NCI-H774 (cell line): Measurements from ENCODE around the gene SMARCC1.

Experiments used
- DNase-seq: peaks from one replicate; lab custom pipeline; 2025; lab: John Stamatoyannopoulos, UW

SMARCC1 gene

DNA sequence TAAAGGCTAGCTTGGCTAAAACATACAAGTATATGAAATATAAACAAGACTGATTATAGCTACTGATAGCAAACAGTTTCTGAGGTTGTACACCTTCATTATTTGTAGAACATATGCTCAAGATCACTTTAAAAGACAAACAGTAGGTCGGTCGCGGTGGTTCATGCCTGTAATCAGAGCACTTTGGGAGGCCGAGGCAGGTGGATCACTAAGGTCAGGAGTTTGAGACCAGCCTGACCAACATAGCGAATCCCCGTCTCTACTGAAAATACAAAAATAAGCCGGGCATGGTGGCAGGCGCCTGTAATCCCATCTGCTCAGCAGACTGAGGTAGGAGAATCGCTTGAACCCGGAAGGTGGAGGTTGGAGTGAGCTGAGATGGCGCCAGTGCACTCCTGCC is 80.3 kb downstream of the SMARCC1 start:
- DNase-seq: no peak

DNA sequence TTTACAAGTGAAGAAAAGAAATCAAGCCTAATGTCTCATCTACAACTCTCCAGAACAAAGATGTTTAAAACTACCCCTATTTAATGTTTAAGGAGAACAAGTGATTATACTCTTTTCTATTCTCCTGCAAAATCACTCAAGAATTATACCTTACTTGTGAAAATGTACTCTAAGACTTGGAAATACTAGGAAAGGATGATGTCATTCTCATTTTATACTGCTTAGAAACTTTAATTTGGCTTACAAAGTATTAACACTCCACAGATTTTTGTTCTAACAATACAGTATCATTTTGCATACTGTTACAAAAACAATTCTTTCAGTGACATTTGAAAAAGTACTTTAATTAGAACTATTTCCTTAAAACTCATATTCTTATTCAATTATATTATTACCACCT is 89.5 kb downstream of the SMARCC1 start:
- DNase-seq: no peak

DNA sequence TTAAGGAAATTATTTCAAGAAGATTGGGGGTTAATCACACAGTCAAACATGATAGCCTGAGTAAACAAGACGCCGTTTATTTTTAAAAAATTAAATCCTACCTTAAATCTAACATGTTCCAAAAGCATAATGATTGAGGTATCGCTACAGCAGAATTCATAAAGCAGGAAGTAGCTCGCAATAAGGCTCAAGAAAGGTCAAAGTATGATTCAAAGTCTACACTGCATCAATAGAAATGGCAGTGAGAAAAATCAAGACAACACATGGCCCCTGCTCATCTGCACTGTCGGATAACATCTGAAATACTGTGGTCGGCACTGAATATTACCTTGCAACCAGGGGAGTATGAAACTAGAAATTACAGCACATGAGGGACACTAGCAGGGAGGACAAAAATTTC is 93.2 kb downstream of the SMARCC1 start:
- DNase-seq: no peak

DNA sequence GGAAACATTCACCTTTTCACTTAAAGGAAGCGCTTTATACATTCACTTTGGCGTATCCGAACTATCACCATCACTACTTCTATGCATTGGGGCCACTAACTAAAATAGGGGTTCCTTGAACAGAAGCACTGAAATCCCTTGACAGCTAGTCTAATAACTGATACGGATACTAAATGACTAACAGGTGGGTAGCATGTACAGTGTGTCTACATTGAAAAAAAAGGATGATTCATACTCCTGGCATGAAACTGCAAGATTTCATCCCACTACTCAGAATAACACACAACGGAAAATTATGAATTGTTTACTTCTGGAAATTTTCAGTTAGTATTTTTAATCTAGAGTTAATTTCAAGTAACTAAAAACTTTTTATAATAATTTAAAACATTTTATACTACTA is 96.7 kb downstream of the SMARCC1 start:
- DNase-seq: no peak

DNA sequence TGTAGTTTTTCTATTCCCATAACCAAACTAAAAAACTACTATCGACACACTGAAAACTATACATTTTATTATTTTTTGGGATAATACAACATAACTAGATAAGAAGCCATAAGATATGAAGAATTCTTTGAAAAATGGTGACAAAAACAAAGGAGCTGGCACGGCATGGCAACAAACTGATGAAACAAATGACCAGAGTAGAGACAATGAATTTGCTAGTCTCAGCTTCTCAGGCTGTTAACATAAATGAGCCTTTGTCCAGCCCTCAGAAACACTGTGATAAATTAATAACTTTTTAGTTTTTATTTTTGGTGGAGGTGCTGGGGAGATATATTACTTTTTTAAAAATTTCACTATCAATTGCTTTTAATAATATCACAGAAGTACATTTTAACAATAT is 100.7 kb downstream of the SMARCC1 start:
- no peak for DNase-seq

DNA sequence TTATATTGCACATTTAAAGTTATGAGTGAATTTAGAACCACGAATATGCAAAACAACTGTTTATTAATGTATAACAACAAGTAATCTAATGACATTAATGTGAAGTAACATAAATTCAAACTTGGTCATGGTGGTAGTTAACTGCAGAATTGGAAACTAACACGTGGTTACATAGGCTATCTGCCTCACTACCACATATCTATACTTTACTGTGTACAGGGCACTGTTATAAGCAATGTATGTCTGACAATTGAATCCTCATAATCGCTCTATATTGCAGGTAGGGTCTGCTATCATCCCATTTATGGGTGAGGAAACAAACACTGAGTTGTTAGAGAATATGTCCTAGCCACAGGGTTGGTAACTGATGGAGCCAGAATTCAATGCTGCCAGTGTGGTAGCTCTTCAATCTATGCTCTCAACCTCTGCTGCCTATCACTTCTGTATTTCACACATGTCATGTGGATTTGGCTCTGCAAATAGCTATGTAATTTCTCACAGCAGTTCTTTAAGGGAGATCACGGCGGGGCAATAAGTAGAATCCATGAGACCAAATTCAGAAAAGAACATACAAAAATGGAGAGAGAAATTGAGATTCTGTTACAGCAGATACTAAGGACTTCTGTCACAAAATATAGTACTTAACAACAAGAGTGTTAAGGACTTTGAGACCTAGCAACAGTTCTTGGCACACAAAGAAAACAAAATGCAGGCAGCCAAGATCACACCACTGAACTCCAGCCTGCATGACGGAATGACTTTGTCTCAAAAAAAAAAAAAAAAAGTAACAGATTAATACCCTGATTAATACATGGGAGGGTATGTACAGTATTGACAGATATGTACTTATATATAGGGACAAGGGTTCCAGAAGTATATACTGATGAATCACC is 103.0 kb downstream of the SMARCC1 start:
- no peak for DNase-seq

DNA sequence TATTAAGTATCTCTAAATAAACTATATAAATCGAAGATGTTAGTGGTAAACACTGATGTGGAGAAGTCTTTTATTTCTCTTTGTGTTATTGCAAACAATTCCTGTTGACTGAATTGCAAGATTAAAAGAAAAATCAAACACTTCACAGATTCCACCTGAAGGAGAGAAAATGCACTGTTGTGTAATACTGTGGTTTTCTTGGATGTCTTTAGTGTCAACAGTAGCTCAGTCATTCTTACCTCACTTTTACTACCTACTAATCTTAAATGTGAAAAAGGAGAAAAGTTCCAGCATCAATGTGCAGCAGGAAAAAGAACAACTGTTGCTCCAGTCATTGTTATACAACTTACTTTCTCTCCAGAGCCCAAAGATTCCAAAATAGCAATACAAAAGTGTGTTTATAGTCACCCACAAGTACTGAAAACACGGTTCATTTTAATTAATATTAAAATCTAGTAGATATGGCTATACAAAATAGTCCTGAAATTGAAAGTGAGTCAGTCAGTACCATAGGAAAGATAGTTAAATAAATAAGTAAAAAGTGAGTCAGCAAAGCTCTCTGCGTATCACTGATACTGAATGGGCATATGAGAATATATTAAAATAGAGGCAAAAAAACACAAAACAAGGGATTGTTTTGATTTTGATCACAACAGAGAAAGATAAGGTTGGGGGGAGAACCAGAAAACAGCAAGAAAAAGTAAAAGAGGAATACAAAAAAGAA is 112.5 kb downstream of the SMARCC1 start:
- no peak for DNase-seq

DNA sequence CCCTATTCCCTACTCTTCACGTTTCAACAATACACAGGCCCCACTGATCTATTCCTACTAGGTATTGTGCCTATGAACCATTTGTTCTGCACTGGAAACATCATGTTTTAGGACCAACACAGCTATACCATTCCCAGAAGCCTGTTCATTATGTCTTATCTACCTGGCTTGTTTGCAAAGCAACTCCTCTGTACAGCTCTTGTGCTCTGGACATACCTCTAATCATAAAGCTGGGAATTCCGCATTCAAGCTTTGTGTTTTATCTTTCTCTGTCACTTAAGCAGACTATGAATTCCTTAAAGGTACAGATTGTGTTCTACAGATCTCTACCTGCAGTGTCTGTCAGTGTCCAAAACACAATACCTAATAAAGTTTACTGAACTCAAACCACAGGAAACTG is 115.6 kb downstream of the SMARCC1 start:
- DNase-seq: no peak

DNA sequence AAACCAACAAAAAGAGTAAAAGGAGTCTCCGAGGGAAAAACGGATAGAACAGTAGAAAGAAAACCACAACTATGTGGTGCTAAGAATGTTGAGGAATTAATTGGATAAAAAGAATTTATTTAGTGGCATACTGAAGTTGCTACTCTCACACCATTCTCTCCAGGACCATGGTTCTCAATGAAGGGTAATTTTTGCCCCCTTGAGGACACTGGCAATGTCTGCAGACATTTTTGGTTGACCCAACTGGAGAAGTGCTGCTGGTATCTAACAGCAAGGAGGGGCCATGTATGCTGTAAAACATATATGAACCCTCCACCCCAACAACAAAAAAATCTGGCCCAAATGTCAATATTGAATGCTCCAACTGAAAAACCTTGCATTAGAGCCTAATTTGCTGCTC is 117.2 kb downstream of the SMARCC1 start:
- no peak for DNase-seq

DNA sequence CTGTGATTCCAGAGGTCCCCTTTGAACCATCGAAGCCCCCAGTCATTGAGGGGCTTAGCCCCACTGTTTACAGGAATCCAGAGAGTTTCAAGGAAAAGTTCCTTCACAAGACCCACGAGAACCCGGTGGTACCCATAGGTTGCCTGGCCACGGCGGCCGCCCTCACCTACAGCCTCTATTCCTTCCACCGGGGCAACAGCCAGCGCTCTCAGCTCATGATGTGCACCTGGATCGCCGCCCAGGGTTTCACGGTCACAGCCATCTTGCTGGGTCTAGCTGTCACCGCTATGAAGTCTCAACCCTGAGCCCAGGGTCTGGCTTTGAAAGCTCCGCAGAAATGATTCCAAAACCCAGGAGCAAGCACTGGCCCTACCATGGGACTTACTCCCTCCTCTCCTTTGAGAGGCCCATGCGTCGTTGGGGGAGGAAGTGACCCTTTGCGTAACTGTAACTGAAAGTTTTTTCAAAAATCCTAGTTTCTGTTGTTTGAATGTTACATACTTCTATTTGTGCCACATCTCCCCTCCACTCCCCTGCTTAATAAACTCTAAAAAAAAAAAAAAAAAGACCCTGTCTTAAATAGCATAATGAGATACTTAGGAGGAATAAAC is 118.0 kb downstream of the SMARCC1 start:
- DNase-seq: no peak

DNA sequence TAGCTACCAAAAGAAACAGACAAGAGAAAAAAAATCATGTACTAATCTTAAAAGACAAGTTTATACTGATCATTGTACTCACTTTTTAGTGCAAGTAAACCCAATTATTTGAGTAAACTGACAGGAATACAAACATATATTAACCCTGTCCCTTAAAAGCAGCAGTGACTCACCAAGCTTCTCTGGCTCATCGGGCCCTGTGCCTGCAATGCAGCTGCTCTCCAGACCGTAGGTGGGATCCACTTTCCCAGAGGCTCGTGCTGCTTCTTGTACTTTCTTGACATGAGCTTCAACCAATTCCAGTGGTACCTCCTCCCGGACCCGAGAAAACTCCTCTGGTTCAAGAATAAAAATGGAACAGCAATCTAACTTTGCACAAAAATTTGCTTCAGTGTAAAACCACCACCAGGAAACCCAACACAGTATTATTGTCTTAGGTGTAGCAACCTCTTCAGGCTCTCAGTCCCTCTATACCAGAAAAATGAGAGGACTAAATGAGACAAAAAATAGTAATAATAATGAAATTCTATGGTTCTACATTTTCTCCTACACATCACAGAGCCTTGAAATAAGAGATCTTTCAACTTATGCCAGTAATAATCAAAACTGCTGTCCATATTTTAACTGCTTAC is 120.5 kb downstream of the SMARCC1 start:
- DNase-seq: no peak

DNA sequence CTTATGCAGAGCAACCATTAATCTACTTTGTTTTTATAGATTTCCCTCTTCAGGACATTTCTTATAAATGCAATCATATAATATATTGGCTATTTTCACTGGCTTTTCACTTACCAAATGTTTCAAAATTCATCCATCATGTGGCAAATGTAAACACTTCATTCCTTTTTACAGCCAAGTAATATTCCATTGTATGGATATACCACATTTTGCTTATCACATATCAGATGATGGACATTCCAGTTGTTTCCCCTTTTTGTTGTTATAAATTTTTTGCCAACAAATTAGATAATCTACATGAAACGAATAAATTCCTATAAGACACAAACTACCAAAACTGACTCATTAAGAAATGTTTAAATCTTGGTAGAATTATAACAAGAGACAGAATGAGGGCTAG is 123.2 kb downstream of the SMARCC1 start:
- no peak for DNase-seq

DNA sequence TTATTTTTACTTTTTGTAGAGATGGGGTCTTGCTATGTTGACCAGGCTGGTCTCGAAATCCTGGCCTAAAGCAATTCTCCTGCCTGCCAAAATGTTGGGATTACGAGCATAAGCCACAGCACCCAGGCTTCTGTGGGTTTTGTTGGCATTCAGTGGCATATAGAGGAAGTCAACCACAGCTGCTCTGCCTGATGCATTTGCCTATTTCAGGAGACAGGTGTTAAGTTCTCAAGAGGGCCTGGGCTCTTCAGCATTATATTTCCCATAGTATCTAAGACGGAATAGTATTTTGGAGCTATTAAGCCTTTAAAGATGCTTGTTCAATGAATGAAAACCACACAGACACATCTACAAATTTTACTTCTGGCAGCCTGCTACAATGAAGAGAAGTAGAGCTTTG is 129.6 kb downstream of the SMARCC1 start:
- no peak for DNase-seq

DNA sequence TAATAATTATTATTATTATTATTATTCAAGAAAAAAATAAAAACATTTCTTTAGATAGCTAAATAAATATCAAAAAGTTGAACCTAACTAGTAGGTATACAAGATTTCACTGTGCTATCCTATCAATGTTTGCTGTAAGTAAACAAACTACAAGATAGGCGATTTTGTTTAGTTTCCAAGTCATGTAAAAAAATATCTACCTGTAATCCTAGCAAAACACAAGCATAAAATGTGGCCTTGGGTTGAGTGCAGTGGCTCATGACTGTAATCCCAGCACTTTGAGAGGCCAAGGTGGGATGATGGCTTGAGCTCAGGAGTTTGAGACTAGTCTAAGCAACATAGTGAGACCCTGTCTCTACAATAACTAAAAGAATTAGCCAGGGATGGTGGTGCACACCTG is 131.4 kb downstream of the SMARCC1 start:
- DNase-seq: no peak

DNA sequence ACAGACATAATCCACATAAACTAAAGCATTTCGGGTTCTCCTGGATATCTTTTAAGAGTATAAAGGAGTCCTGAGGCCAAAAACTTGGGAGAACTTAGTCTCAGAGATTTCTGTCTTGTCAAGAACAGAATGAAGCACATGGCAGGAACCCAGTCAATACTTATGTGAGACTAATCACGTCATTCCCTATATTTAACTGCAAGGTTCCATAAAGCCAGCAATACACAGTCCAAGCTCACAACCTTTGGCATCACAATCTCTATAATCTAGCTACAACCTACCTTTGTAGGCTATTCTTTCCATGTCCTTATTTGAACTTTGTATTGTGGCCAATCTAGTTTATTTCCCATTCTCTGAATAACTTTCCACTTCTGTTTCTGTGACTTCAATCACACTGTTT is 134.1 kb downstream of the SMARCC1 start:
- DNase-seq: no peak

DNA sequence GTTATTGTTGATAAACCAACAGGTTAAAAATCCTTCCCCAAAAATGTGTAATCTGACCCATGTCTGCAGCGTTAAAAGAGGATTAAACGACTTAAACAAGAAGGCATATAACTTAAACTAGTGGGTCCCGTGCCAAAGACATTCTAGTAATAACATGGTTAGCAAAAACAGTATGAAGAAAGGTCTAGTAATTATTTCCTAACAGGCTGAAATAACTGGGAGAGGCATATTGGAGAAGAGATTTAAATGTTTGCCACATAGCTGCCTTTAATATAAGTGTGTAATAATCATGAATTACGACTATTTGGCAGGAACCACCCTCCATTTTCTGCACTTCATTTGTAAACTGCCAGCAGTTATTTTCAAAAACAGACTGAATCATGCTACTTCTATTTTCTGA is 135.3 kb downstream of the SMARCC1 start:
- no peak for DNase-seq

DNA sequence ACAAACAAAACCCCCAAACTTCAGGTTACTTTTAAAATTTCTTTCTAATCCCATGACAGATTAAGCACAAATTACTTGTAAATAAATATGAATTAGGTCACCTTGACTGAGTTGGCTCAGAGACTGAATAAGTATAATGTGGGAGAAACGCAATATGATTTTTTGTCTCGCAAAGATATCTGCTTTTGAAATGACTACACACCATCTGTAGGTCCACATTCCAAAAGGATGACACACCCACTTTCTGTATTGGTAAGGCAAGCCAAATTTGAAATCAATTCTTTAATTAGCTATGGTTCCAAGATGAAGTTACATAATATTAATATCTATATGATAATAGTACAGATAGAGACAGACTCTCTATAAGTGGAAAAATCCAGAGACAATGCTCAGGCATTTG is 136.1 kb downstream of the SMARCC1 start:
- no peak for DNase-seq

DNA sequence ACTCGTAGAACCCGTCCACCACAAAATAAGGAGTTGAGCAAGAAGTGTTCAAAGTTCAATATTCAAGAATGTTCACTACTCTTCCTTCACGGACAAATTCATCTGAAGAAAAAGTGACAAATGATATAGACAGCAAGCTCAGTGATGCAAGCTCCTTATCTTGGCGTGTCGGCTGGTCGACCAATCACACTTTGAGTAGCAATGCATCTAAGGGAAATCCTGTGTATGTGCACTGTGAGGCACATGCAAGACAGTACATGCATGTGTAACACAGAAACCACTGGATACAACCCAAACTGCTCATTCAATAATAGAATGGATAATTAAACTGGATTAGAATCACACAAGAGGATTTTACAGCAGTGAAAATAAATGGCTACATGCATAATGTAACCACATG is 138.6 kb downstream of the SMARCC1 start:
- DNase-seq: no peak

DNA sequence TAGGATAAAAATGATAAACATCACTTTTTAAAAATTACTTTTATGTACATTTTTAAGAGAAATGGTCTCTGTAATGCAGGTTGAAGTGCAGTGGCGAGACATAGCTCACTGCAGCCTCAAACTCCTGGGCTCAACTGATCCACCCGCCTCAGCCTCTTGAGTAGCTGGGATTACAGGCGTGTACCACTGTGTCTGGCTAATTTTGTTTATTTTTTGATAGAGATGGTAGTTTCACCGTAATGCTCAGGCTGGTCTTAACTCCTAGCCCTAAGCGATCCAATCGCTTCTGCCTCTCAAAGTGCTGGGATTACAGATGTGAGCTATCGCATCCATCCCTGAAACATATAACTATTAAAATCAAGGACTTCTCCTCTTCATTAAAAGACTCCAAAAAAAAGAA is 140.0 kb downstream of the SMARCC1 start:
- no peak for DNase-seq

DNA sequence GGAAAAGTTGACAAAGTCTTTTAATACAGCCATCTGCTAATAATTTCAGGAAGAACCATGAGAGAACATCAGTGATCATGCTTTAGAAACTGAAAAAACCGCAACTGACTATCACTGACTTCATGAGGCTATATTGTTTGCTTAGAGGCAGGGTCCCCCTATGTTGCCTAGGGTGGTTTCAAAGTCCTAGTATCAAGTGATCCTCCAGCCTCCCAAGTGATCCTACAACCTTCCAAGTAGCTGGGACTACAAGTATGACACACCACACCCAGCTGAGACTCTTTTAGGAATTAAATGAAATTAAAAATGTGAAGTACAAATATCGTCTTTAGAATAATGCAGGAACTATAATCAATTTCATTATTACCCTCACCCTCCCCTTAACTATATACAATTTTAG is 144.8 kb downstream of the SMARCC1 start:
- DNase-seq: no peak

DNA sequence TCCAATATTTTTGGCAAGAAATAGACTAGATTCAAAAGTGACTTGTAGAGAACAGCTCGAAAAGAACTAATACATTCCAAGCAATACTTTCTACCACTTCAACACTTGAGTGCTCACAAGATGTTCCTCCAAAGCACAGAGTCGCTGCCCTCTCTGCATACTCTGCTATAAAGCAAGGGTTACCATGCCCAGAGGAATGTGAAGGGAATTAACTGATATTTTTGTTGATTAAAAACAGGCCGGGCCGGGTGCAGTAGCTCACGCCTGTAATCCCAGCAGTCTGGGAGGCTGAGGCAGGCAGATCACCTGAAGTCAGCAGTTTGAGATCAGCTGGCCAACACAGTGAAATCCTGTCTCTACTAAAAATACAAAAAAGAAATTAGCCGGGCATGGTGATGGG is 145.5 kb downstream of the SMARCC1 start:
- no peak for DNase-seq

DNA sequence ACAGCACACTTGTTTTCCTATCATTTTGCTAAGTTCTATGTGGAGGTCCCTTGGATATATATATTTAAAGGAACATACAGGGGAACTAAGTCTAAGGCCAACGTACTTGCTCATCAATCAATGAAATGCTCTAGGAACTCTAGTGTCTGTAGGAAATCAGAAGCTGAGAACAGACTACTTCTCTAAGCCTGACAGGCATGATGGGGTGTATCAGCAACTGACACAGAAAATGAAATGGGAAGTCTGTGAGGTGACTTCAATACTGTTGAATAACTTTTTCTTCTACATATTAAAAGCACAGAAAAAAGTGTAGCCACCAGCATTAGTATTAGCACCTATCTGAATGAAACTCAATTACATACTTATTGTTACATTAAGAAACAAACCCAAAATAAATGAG is 146.2 kb downstream of the SMARCC1 start:
- DNase-seq: no peak

DNA sequence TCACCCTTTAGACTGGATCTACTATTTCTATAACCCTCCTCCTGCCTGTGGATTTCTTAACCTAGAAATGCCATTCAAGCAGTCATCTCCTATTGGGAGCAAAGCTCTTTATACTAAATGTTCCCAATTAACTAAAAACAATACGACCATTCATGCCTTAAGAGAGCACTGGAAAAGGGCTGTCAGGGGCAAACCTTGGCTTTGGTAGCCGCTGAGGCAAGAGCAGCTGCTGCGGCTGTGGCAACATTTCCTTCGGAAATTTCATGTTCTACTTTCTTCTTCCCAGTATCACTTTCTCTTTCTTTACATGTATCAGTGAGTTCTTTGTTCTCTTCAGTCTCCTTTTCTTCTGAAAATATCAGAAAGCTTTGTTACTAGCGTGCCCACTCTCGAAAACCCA is 146.7 kb downstream of the SMARCC1 start:
- DNase-seq: no peak
